Forelimb muscle (tissue), 1 donor: ENCODE measurements around the gene IL17REL. TPM values are rescaled to one million over a fixed set of nuclear protein-coding genes. Genes with fewer than 3 reads are reported as not detected.

ENCODE experiments used
- DNase-seq: peaks from one replicate; pipeline ENCODE4 v3.0.0-alpha.2; 2013; ENCODE audit warnings: low read depth
- polyA plus RNA-seq: library from polyadenylated mRNA; unstranded; fragments of 120-200 nt; gene quantifications from one replicate; pipeline ENCODE4 v1.2.1, GENCODE V29; 2013; ENCODE audit not compliant: insufficient read length

Gene IL17REL
- polyA plus RNA-seq, 1 donor, result not detected

- DNase-seq, result no peak
Measured at GRCh38 chr22:49967706-49968208, 44.8 kb downstream of the IL17REL start.

DNA sequence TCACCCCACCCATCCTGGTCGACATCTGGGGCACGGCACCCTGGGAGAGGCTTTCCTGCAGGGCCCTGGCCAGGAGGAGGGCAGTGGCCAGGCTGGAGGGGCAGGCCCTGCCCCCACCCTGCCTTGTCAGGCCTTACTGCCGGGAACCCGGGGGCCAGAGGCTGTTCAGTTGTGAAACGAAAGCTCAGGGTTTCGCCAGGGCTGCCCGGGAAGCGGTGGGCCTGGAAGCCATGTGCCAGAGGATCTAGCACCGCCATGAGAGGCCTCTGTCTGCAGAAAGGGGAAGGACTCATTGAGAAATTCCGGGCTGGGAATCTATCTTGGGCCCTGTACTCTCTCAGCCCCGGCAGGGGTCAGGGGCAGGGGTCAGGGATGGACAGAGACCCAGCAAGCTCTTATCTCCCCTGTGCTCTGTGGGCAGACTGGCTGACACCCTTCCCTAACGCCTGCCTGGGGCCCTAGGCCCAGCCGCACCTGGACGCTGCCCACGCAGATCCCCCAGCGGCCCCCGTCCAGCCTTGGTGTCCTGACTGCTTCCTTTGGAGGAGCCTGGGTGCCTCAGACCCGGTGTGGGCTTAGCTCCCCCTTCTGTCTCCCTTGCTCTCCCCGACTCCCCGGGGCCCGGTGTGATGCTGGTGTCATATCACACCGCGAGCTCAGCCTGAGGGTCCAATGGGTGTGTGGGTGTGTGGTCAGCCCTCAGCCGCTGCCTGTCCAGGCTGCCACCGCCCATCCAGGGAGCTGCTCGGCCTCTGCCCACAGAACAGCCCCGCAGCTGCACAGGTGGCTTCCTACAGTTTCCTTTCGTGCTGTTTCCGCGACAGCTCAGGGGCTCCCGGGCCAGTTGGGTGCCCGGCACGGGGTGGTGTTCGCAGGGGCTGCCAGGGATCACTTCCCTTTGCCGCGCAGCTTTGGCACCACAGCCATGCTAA is 45.5 kb downstream of the IL17REL start:
- DNase-seq, result no peak

GRCh38 chr22:49966041-49966773 is 46.4 kb downstream of the IL17REL start:
- DNase-seq, result no peak

DNA sequence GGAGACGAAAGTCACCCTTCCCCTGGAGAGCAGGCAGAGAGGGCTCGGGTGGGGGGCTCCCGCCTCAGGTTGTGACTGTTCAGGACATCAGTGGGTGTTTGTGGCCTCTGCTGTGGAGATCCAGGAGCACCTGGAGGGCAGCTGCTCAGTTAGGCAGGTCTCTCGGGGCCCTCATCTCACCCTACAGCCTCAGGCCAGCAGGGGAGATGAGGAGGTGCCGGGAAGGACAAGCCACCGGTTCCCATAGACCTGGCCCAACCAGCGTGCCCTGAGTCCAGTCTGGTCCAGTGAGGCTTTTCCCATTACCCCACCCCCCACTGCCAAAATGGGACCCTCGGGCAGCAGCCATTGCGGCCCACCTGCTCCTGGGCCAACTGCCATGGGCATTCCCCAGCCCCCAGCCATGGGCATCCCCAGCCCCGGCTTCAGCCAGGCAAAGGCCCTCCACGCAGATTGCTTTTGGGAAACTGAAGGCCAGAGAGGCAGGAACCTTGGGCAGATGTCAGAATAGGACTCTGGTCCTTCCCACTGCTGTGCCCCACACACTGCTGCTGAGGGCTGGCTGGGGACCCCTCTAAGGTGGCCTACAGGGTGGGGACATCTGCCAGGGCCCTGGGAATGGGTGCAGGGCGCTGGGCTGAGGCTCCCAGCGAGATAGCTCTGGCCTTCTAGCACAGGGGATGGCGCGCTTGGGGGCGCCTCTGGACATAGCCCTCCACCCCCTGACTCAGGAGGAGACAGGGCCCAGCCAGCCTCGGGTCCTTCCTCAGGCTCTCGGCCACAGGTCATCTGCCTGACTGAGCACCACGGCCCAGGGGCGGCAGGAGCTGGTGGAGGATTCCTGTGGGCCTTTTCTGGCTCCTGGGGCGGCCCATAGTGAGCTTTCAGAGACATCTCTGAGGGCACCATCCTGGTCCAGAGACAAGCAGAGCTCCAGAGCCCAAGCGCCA is 47.2 kb downstream of the IL17REL start:
- no peak for DNase-seq

GRCh38 chr22:49964136-49965090 is 48.2 kb downstream of the IL17REL start:
- DNase-seq, result no peak

- DNase-seq, result no peak
Measured at GRCh38 chr22:49963647-49964026, 48.9 kb downstream of the IL17REL start.

GRCh38 chr22:49962751-49963646 is 49.6 kb downstream of the IL17REL start:
- DNase-seq, result no peak

DNA sequence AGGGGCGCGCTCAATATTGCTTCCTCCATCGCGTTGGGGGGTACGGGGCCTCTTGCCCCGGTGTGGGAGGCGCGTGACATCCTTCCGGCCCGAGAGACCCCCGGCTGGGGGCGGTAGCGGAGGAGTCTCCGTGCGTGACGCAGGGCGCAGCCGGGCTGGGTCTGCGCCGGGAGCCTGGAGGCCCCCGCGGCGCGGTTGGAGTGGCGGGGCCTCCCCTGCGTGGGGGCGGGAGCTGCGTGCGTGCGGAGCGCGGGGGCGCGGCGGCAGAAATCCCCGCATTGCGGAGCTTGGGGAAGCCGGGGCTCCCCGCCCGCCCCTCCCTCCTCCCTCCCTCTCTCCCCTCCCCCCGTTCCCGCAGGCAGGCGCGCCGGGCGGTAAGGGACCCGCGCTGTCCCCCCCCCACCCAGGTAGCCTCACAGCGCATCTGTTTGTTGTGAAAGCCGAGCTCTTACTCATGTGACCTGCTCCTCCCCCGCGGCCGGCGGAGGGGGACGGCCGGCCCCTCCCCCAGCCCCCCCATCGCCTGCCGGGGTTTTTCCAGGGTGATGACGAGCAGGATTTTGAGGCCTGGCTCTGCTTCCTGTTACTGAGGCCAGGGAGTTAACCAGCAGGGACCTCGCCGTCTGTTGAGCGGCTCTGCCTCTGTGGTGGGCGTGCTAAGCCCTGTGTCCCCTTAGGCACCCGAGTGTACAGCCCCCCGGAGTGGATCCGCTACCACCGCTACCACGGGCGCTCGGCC is 50.4 kb downstream of the IL17REL start:
- DNase-seq, result peak; percentile 34

- no peak for DNase-seq
Measured at GRCh38 chr22:49961601-49962011, 51.0 kb downstream of the IL17REL start.

GRCh38 chr22:49961005-49961600 is 51.5 kb downstream of the IL17REL start:
- no peak for DNase-seq

GRCh38 chr22:49960159-49961004 is 52.2 kb downstream of the IL17REL start, which contains the start of gene PIM3:
TSS of gene PIM3 (plus strand) at chr22:49960772. CDS start at chr22:49960948, 176 bp downstream.
- peak; percentile 95 for DNase-seq

DNA sequence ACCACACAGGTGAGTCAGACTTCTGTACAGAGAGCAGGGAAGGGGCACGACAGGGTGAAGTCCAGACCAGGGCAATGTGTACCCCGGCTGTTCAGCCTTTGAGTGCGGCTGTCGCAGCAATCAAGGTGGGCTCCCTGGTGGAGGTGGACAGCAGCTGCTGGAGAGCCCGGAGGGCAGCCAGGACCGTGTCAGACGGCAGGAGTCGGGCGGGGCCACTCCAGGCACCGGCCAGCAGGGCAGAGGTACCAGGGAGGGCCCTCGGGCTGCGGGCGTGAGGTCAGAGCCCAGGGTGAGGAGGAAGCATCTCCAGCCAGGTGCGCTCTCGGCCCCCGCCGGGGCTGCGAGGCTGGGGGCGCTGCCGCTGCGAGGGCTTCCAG is 52.8 kb downstream of the IL17REL start:
- no peak for DNase-seq

GRCh38 chr22:49958931-49959781 is 53.4 kb downstream of the IL17REL start:
- no peak for DNase-seq

GRCh38 chr22:49958366-49958921 is 54.1 kb downstream of the IL17REL start:
- DNase-seq, result no peak

GRCh38 chr22:49957826-49958365 is 54.7 kb downstream of the IL17REL start:
- no peak for DNase-seq
